HG02840 (cell line): Measurements from ENCODE around the gene AFP.
A peak's percentile ranks its signal among the peaks of the same experiment; 100 is the strongest.

Experiments used
- ATAC-seq: cut with Tn5 transposase; IDR thresholded peaks from one replicate; pipeline ENCODE4 v1.9.1; 2021; ENCODE audit warnings: mild to moderate bottlenecking, moderate library complexity, moderate number of reproducible peaks; ENCODE audit not compliant: unreplicated experiment, low FRiP score

AFP gene

DNA sequence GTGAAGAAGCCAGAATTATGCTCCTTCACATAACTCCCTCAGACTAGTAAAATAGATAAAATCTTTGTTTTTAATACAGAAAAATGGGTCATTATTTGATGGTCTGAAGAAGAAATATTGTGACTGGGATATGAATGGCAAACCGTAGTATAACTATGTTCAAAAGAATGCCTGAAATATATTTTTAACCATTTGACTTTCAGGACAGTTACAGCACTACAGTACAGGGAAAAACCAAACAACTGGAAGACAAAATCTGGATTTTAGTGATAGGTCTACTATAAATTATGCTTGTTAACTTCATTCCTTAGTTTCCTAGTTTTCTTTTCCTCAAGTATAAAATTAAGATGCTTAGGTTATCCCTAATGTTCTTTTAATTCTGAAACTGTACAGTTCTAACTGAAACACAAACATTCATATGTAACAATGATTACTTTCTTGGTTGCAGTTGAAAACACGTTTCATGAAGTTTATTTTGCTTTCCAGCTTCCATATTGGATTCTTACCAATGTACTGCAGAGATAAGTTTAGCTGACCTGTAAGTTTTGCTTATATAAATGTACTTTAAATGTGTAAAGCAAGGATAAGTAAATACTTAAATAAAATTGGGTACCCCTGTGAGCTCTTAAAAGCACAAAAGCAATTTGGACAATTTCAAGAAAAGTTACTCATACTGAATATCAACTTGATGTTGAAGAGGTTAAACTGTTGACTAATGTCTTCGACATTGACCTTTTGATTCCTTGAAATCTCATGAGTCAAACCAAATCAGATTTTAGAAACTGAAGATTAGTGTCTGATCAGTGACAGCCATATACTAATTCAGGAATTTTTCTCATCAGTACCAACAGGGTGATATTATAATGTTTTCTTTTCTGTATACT is 895 bp downstream of the AFP start:
- no peak for ATAC-seq

DNA sequence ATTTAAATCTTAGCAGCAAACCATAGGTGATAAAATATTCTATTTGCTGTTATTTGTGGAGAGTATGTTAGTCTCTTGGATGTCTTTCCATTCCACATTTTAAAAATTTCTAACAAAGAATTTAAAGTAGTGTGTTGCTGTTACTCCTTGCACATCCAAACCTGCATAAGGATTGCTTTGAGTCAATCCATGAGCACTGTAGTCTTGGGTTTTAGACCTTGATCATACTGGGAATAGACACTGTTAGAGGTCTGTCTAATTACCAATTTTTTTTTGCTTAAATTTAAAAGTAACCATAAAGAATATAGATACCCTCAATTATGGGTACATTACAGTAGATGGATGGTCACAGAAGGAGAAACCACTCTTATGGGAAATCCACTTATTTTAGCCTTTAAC is 1.5 kb downstream of the AFP start:
- no peak for ATAC-seq

DNA sequence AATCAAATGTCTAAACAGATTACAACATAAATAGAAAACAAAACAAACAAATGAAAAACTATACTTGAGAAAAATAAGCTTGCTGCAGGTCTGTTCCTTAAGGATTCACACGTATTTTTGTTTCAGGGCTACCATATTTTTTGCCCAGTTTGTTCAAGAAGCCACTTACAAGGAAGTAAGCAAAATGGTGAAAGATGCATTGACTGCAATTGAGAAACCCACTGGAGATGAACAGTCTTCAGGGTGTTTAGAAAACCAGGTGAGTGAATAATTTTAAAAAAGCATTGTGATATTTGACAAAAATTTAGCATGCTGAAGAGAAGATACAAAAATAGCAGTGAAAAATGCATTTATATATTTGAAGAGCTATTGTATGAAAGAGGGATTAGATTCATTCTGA is 2.0 kb downstream of the AFP start:
- ATAC-seq, result no peak

DNA sequence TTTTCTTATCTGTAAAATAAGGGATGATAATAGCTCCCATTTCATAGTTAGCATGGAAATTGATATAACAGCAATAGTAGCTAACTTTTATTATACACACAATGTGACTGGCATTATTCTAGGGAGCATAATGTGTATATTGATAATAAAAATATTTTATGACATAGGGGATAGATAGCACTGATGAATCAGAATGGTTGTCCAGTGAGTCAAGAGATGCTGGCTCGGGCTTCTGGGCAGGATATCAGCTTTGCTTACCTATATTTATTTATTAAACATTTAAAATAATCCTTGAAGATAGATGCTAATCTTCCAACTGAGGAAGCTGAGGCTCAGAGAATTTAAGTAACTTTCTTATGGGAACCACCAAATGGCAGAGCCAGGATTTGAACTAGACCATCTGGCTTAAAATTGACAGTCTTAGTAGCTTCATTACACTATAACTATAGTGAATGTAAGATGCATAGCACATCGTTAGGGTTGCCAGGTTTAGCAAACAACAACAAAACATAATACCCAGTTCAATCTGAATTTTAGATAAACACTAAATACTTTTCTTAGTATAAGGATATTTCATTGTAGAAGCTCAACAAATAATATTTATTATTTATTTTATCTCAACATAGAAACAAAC is 2.7 kb downstream of the AFP start:
- no peak for ATAC-seq

DNA sequence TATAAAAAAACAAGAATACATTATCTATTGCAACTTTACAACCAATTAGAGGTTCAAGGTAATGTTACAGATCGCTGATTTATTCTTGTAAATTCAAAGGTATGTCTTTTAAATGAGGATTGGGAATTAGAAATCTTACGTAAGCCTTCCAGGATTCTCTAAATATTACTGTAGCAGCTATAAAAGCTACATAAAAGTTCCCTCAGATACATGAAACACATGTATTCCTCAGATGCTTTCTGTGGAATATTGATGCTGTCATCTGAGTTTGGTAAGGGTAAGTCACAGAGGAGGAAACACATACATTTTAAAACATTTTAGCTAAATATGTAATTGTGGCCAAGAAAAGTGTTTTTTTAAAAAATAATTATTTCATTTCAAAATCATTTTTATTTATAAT is 3.4 kb downstream of the AFP start:
- no peak for ATAC-seq

DNA sequence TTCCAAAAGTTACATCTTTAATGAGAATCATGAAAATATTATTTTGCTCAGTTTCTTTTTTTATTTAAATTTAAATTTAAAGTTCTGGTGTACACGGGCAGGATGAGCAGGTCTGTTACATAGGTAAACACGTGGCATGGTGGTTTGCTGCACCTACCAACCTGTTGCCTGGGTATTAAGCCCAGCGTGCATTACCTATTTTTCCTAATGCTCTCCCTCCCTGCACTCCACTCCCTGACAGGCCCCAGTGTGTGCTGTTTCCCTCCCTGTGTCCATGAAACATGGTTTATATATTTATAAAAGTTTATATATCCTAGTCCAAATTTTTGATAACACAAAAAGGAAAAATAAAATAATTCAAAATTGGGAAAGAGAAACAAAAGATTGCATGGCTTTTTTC is 4.0 kb downstream of the AFP start:
- no peak for ATAC-seq

DNA sequence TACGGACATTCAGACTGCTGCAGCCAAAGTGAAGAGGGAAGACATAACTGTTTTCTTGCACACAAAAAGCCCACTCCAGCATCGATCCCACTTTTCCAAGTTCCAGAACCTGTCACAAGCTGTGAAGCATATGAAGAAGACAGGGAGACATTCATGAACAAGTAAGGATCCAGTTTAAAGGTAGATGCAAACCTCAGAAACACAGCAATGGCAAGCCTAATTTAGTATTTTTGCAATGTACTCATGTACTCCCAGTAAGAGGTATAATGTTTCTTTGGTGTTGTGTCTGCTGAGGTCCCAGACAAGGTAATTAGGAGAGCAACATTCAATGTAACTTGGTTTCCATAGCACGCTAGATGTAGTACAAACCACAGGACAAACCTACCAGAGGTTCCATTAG is 4.6 kb downstream of the AFP start:
- ATAC-seq, result no peak

DNA sequence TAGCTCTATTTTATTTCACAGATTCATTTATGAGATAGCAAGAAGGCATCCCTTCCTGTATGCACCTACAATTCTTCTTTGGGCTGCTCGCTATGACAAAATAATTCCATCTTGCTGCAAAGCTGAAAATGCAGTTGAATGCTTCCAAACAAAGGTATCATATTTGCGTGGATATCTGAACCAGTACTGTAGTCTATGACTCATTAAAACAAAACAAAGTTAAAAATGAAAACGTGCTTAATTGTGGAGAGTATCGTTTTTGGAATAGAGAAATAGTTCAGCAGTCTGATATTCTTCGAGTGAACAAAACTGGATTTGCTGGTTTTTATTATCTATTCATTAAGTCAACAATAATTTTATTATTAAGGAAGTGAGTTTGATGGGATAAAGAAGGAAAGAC is 6.3 kb downstream of the AFP start:
- ATAC-seq, result no peak

DNA sequence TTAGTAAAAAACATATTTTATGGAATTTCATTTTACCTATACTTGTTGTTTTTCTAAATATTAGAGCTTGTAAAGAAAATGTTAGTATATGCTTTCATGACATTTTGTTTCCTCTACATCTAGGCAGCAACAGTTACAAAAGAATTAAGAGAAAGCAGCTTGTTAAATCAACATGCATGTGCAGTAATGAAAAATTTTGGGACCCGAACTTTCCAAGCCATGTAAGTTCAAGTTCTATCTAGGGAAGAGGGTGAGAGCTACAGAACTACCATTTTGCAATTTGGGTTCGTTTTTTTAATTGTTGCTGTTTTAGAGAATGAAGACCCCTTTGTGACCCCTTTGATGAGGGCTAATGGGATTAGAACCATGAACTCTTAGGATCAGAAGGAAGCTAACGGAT is 7.2 kb downstream of the AFP start:
- ATAC-seq, result no peak

DNA sequence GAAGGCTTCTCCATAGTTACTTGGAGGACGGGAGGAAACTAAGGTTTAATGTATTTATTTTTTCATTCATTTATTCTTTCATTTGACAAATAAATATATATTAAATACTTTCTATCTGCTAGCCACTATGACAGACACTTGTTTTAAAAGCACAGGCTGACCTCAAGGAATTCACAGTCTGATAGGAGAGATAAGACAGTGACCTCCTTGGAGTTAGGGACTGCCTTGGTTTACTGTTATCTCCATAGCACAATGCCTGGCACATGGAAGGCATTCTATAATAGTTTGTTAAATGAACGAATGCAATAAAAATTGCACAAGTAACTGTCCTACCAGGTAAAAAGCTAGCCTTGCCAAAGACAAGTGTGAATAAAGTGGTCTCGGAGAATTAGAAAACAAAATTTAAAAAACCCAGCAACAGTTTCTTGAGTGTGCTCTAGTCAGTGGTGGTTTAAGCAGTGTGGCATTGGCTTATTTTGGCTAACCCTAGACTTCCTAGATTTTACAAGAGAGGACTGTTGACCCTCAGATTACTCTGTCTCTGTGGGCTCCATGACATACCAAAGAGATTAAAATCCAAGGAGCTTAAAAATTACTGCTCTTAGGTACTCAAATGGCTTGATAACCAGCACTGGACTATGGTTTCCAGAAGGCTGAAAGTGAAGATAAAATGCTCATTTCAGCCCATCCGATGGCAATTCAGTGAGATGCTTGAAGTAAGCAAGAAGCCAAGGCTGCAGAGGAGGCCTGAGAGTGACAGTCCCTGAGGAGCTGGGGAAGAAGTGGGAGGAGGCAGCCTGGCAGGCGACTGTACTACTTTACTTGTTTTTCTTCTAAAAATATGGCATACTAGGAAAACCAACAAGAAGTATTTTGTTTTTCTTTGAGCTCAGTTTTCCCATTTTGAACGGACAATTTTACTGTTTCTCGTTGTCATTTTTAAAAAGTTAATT is 9.6 kb downstream of the AFP start:
- ATAC-seq, result no peak

DNA sequence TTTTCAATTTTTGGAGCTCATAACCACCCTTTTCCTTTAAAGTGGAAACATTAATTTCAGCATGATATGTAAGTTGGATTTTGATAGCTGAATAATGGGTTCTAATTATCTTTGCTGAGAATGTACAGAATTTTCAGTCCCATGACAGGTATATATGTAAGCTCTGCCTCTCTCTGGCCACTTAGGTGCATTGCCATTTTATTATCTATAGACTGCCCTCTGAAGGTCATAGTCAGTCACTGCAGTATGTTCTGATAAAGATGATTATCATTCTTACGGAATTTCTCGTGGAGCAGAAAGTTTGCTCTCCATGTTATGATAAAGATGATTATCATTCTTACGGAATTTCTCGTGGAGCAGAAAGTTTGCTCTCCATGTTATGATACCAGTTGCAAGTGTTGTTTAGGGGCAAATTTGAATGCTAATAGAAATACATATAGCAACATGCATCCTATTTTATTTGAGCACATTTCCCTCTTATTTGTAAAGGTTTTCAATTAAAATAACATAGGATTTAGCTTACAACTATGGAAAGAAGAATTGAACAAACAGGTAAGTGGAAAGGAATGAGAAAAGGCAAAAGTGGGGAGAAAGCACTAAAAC is 10.4 kb downstream of the AFP start:
- peak; percentile 99 for ATAC-seq

DNA sequence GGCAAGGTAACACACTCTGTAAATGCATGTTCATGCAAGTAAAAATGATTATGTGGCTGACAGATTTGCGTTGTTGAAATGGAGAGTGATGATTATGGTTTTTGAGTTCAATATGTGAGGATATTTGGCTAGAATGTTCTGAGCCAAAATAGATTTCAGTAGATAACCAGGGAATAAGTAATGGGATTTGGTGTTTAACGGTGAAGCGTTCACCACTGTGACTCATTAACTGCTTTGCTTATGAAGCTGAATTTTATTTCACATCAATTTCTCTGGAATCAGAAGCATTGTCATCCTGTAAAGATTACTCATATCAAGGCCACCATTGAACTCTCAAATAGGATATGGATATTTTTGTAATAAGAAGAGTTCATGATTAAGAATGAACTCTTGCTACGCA is 11.7 kb downstream of the AFP start:
- ATAC-seq, result no peak

DNA sequence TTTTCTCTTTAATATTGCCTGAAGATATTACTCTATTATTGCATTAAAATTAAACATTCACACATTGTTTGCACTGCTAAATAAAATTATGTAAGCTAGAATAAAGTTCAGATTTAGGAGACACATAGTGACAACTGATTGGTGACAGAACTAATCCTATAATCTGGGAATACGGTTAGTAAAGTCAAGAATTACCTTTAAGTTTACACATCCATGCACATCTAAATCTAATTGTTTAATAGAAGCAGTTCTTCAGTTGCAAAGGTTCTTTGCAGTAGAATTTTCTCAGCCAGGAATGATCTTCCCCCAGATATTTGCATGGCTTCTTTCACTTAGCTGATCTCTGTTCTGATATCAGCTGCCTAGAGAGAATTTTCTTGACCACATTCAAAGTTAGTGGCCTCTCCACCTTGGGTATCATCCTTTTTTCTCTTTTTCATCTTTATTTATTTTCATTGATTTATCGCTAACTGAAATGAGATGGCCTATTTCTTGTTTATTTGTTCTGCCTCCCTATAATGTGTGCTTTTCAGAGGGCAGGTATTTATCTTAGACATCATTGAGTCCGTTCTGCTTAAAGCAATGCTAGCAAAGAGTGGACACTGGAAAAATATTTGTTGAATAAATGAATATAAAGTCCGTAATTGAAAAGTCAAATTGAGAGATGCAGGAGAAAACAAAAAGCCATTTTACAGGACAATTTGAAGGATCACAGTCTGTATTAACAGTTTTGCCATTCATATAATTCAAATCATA is 12.6 kb downstream of the AFP start:
- ATAC-seq, result no peak

DNA sequence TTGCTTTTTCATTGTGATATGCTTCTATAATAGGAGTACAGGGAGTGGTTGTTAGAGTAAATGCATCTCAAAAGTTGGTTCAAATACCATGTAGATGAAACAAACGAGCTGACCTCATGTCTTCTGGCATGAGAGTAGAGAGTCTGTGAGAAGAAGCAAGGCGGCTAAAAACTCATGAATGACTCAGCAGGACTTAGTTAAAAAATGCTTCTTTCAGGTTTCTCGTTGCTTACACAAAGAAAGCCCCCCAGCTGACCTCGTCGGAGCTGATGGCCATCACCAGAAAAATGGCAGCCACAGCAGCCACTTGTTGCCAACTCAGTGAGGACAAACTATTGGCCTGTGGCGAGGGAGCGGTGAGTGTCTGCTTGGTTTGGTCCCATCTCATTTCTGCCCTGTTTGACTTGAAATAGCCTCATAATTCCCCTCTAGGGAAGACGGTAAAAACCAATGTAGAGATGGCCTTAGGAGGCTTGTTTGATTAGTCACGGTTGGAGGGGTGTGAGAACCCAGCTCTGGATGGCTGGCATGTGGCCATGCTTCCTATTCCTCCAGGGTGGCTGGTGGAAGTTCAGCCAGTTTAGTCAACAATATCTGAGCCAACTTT is 14.5 kb downstream of the AFP start:
- ATAC-seq, result no peak

DNA sequence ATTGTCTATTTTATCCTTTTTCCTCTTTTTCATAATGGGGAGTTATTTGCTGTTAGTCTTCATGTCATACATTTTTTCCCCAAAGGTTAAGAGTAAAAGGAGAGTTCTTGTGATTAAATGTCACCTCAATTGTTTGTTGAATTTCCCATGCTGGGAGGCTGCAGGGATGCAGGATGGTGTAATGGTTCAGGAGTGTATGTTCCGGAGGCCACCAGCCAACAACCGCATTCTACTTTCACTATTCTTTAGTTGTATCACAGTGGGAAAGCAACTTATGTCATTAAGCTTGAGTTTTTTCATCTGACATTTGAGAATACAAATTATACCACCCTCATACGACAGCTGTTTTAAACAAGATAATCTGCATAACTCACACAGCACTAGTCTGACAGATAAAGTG is 15.4 kb downstream of the AFP start:
- ATAC-seq, result no peak

DNA sequence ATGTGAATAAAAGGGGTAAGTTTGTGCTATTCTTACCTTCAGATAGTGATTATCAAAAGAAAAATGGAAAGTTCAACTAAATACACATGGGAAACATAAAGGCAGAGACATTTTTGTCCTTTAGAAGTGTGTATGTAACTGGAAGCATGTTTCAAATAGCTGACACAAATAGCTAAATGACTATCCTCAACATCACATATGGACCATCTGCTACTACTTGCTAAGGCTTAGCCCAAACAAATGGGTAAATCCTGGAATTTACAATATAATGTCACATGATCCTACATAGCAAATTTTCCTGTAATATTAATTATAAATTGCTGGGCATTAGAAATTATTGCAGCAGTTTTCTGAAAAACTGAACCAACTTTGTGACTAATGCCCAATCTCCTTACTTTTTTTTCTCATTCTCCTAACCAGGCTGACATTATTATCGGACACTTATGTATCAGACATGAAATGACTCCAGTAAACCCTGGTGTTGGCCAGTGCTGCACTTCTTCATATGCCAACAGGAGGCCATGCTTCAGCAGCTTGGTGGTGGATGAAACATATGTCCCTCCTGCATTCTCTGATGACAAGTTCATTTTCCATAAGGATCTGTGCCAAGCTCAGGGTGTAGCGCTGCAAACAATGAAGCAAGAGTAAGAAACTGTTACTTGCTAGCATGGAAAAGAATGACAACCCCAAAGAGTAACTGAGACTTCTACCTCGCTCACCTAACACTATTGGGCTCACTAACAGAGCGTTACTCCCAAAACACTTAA is 16.1 kb downstream of the AFP start:
- no peak for ATAC-seq

DNA sequence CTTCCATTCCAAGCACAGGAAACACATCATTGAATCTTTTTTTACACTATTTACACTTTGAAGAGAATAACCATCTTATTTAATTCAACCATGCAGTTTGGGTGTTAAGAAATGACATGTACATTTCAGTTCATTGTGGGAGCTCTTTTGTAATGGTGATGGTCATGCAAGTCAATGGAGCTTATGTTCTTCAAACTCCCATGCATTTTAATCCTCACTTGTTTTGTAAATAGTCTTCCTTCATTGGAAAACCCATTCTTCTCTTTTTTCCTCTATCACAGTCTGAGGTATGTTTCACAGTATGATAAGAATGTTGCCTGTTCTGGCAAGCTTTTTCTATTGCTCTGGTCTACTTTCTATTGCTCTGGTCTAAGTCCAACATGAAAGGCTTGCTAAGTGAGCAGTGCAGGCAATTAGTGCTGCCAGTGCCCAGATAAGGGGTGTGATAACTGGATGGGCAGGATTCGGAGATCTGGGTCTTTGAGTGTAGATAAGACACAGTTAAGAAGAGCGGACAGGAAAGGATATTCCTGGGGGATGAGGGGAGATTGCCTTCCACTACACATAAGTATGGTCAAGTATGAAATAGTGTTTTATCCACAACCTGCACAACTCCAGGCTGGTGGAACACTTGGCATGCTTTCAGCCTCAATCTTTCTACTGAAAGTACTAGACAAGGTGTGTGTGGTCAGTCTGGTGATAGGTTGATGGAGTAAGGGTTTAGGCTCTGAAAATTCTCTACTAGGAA is 17.1 kb downstream of the AFP start:
- ATAC-seq, result no peak

DNA sequence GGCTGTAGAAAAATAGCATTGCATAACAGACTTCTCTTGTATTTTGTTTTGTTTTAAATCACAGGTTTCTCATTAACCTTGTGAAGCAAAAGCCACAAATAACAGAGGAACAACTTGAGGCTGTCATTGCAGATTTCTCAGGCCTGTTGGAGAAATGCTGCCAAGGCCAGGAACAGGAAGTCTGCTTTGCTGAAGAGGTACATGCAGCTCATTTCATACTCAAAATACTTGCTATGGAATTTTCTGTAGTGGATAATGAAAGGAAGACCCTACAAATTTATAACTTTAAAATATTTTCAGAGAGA is 17.6 kb downstream of the AFP start:
- ATAC-seq, result no peak
